GM12865 (cell line): ENCODE results near the gene ASB15.
A peak's percentile ranks its signal among the peaks of the same experiment; 100 is the strongest.
"Not testable (repeated sequence)": the region's sequence is repeated elsewhere in the genome, so short reads cannot be mapped to it uniquely, and the experiment has no call there.

Source experiments
- DNase-seq: peaks from one replicate; pipeline ENCODE4 v3.0.0; 2010; ENCODE audit warnings: low read depth
- H3K4me3 ChIP-seq: 2 replicates; pipeline ENCODE4 v1.5.1; 2011; ENCODE audit warnings: mild to moderate bottlenecking, low read depth, low read length, control low read depth
- CTCF ChIP-seq: IDR thresholded peaks from 2 replicates; pipeline ENCODE4 v1.5.1; 2011; ENCODE audit warnings: low read length, control low read depth, low read depth, inconsistent platforms; ENCODE audit not compliant: insufficient read depth; ENCODE audit errors: missing control alignments

ASB15 gene

GRCh38 chr7:123632808-123633207 is 31.2 kb downstream of the ASB15 start:
- DNase-seq, result no peak
- no peak overlapping the region for H3K4me3 ChIP-seq
- TF ChIP-seq CTCF, result no peak

- no peak for DNase-seq
- no peak overlapping the region for H3K4me3 ChIP-seq
- TF ChIP-seq CTCF, result no peak
Observed at GRCh38 chr7:123633553-123633952, 31.9 kb downstream of the ASB15 start.

- not testable (repeated sequence) for DNase-seq, H3K4me3 ChIP-seq
Observed at GRCh38 chr7:123634011-123634573, 32.5 kb downstream of the ASB15 start.

GRCh38 chr7:123635551-123636359 is 34.1 kb downstream of the ASB15 start:
- DNase-seq, result peak; percentile 11
- peak; percentile 36 for TF ChIP-seq CTCF

GRCh38 chr7:123637203-123637602 is 35.6 kb downstream of the ASB15 start:
- no peak for DNase-seq
- TF ChIP-seq CTCF, result no peak
- H3K4me3 ChIP-seq, result no peak overlapping the region

More at GRCh38 chr7:123635551-123636359, 34.1 kb downstream of the ASB15 start:
- no peak overlapping the region for H3K4me3 ChIP-seq

- no peak for DNase-seq
- H3K4me3 ChIP-seq, result no peak overlapping the region
- TF ChIP-seq CTCF, result no peak
Observed at GRCh38 chr7:123637878-123638277, 36.3 kb downstream of the ASB15 start.

GRCh38 chr7:123639631-123640030 is 38.0 kb downstream of the ASB15 start:
- no peak for TF ChIP-seq CTCF
- DNase-seq, result no peak
- no peak overlapping the region for H3K4me3 ChIP-seq
